ENCODE results near the gene SUPT6H. TPM values are rescaled to one million over a fixed set of nuclear protein-coding genes. Genes with fewer than 3 reads are reported as not detected.

SUPT6H gene
- total and polyA plus RNA-seq, 2 of the 4 experiments (the other 2 are of a cell fraction), result 41.4 to 44.8 TPM

- ATAC-seq (ENCODE audit: low read depth) (no peak), DNase-seq (no peak)
- Histone ChIP-seq H3K79me1 (ENCODE audit: low read depth in 1 of 2, low read length in 2 of 2) (peaks cover 24 to 42% of the 10 kb centered on the region in 2 experiments), H3K4ac (ENCODE audit: low read depth, low read length) (no peak overlapping the region), H4K5ac (ENCODE audit: low read depth, low read length) (no peak overlapping the region), H3K4me3 (ENCODE audit: insufficient read depth, low read depth, low read length) (no peak overlapping the region), H2BK20ac (ENCODE audit: low read depth, low read length) (no peak overlapping the region), H2BK5ac (ENCODE audit: low read depth, low read length, poor library complexity, severe bottlenecking) (no peak overlapping the region), H4K8ac (ENCODE audit: low read depth in 2 of 2, low read length in 2 of 2) (no peak overlapping the region), H3K18ac (ENCODE audit: low read depth, low read length) (no peak overlapping the region), H3K27me3 (ENCODE audit: control insufficient read depth, insufficient read depth, low read length) (no peaks in the 10 kb centered on the region), H4K20me1 (ENCODE audit: insufficient read depth, low read length) (peaks cover 24% of the 10 kb centered on the region), H3K14ac (replicated peaks; ENCODE audit: low read depth, low read length) (no peak overlapping the region), H3K4me2 (ENCODE audit: low read depth, low read length) (no peak overlapping the region), H3K56ac (ENCODE audit: extremely low read depth, insufficient read depth, low read length) (no peak overlapping the region), H3K9ac (ENCODE audit: low read depth, low read length) (no peak overlapping the region), H3K9me3 (ENCODE audit: control insufficient read depth, insufficient read depth, low read length) (no peaks in the 10 kb centered on the region), H3K9me1 (ENCODE audit: insufficient read depth, low read length) (0 out of 2 replicates have a peak, but pooled peaks cover 8% of the 10 kb centered on the region), H3K23ac (ENCODE audit: low read depth, low read length) (no peak overlapping the region), H3K36me3 (ENCODE audit: control insufficient read depth, insufficient read depth, low read length) (peaks cover 31% of the 10 kb centered on the region), H4K91ac (ENCODE audit: insufficient read depth, low read depth, low read length) (no peak overlapping the region), H3K27ac (ENCODE audit: insufficient read depth, low read length) (no peak overlapping the region), H2BK15ac (ENCODE audit: low read depth, low read length) (no peak overlapping the region), H3K4me1 (ENCODE audit: control insufficient read depth, insufficient read depth, low read length) (no peaks in the 10 kb centered on the region), H2AK9ac (replicated peaks; ENCODE audit: low read depth, low read length, poor library complexity) (no peak overlapping the region), H2AFZ (replicated peaks; ENCODE audit: low read length, poor library complexity) (no peak overlapping the region), H2BK120ac (ENCODE audit: low read depth, low read length) (no peak overlapping the region), H2AK5ac (ENCODE audit: low read depth, low read length) (no peak overlapping the region)
- in situ Hi-C loops (cut with MboI; ENCODE audit: low sequenced_read_pairs) (no loop called here), dilution Hi-C loops (cut with HindIII; ENCODE audit: low sequenced_read_pairs, unreplicated experiment) (no loop called here), intact Hi-C loops (cut with micrococcal nuclease) (no loop called here)
- no CpG with 5 or more reads among the region's 5 CpGs for WGBS, 2 experiments (ENCODE audit: extremely low coverage in 2 of 2, insufficient read length in 1 of 2)
- POLR2A ChIA-PET (ENCODE audit: unreplicated experiment), result no interaction called here
- CTCF ChIA-PET, result no interaction called here
- BruUV-seq (replicated peaks), result no TSS peak
- TF ChIP-seq MXI1 (IDR thresholded peaks at IDR 0.05; ENCODE audit: borderline replicate concordance, low read depth, low read length) (no peak), POLR2A (IDR thresholded peaks at IDR 0.05; ENCODE audit: low read depth, low read length) (no peak), RAD21 (IDR thresholded peaks at IDR 0.05; ENCODE audit: low read length) (no peak), MAZ (IDR thresholded peaks at IDR 0.05; ENCODE audit: borderline replicate concordance, low read depth, low read length) (no peak), NFE2L2 (IDR thresholded peaks at IDR 0.05; ENCODE audit: low read depth, low read length) (no peak), RFX5 (IDR thresholded peaks at IDR 0.05; ENCODE audit: low read depth, low read length) (no peak), MAFK (IDR thresholded peaks at IDR 0.05; ENCODE audit: low read depth, low read length) (no peak), BHLHE40 (IDR thresholded peaks at IDR 0.05; ENCODE audit: low read depth, low read length) (no peak), CTCF (conservative IDR thresholded peaks at IDR 0.05; ENCODE audit: low read depth, low read length) (no peak), USF2 (IDR thresholded peaks at IDR 0.05; ENCODE audit: low read depth, low read length) (no peak), FOS (IDR thresholded peaks at IDR 0.05; ENCODE audit: low read depth, low read length) (no peak), SMC3 (IDR thresholded peaks at IDR 0.05; ENCODE audit: low read depth, low read length) (no peak)
Observed at GRCh38 chr17:28655160-28655559, 6.8 kb upstream of the SUPT6H start.

Data from IMR-90 (cell line).